ENCODE results near the gene CENPK. TPM values are rescaled to one million over a fixed set of nuclear protein-coding genes. Genes with fewer than 3 reads are reported as not detected.

Gene CENPK
- total RNA-seq, 1 experiment from 2014 or later, result 46.0 TPM

GRCh38 chr5:65489119-65489518, 73.8 kb downstream of the CENPK start:
- no peak overlapping the region for H2BK120ac ChIP-seq (ENCODE audit: low read depth, low read length, poor library complexity, severe bottlenecking)
- H3K27me3 Mint-ChIP-seq (ENCODE audit: low read depth), result no peaks in the 10 kb centered on the region
- no peak overlapping the region for H2BK20ac ChIP-seq (ENCODE audit: low read depth, low read length, poor library complexity, severe bottlenecking)
- no peaks in the 10 kb centered on the region for H3K4me1 ChIP-seq (ENCODE audit: insufficient read depth, low read length)
- no peak overlapping the region for H3K14ac ChIP-seq (ENCODE audit: insufficient read depth, low read length)
- H3T11ph ChIP-seq (ENCODE audit: low read length), result no peak overlapping the region
- H3K79me1 ChIP-seq (ENCODE audit: insufficient read depth, low read depth, low read length, poor library complexity, severe bottlenecking), result no peaks in the 10 kb centered on the region
- no peak overlapping the region for H3K27ac Mint-ChIP-seq
- H3K56ac ChIP-seq (ENCODE audit: insufficient read length, low read depth, low read length), result no peak overlapping the region
- H4K8ac ChIP-seq (replicated peaks; ENCODE audit: insufficient read length, low read depth, low read length), result no peak overlapping the region
- H3K4ac ChIP-seq (ENCODE audit: low read depth, low read length), result no peak overlapping the region
- no peaks in the 10 kb centered on the region for H4K20me1 ChIP-seq (ENCODE audit: control insufficient read depth, insufficient read depth, insufficient read length)
- H3K36me3 Mint-ChIP-seq (ENCODE audit: insufficient read depth in 1 of 3, low read depth in 3 of 3), result no peaks in the 10 kb centered on the region; a peak in 1 of 7 replicates
- H3K27me3 ChIP-seq (ENCODE audit: insufficient read depth, low read length), result no peaks in the 10 kb centered on the region
- H3K79me2 ChIP-seq (ENCODE audit: insufficient read depth, low read length), result no peaks in the 10 kb centered on the region
- no peak overlapping the region for H2AK5ac ChIP-seq (ENCODE audit: insufficient read length, low read length)
- no peaks in the 10 kb centered on the region; a peak in 2 of 5 replicates for H3K9me3 Mint-ChIP-seq
- H2AFZ ChIP-seq (ENCODE audit: low read length), result no peak overlapping the region
- H3K27ac ChIP-seq (ENCODE audit: insufficient read length, low read depth, low read length), result no peak overlapping the region
- no peak overlapping the region for H3K4me2 ChIP-seq (ENCODE audit: insufficient read depth, insufficient read length, low read length)
- H4K91ac ChIP-seq (ENCODE audit: insufficient read length, low read depth, low read length), result no peak overlapping the region
- DNase-seq, result no peak
- H2BK12ac ChIP-seq (ENCODE audit: insufficient read length, low read depth, low read length), result no peak overlapping the region
- no CpG with 5 or more reads among the region's 4 CpGs for WGBS (ENCODE audit: extremely low coverage, insufficient read length, low lambda C conversion rate)
- H3K18ac ChIP-seq (ENCODE audit: insufficient read length, low read depth, low read length), result no peak overlapping the region
- H3K4me3 Mint-ChIP-seq, result no peak overlapping the region
- H4K5ac ChIP-seq (ENCODE audit: insufficient read length, low read depth, low read length), result no peak overlapping the region
- no peak for TF ChIP-seq CTCF (conservative IDR thresholded peaks at IDR 0.05)
- no peak overlapping the region for H3K9ac ChIP-seq (ENCODE audit: extremely low read depth, insufficient read length, low read length)
- H3K4me1 Mint-ChIP-seq, result no peaks in the 10 kb centered on the region
- H3K23ac ChIP-seq (ENCODE audit: insufficient read length, low read depth, low read length), result no peak overlapping the region
- no peak overlapping the region for H2BK5ac ChIP-seq (ENCODE audit: insufficient read length, low read length)
- no peak overlapping the region for H2BK15ac ChIP-seq (ENCODE audit: low read depth, low read length)
- H3K23me2 ChIP-seq (ENCODE audit: insufficient read length, low read depth, low read length, poor library complexity, severe bottlenecking), result no peaks in the 10 kb centered on the region
- H3K9me3 ChIP-seq (ENCODE audit: control insufficient read depth, low read depth, low read length), result no peaks in the 10 kb centered on the region
